ENCODE data around the gene ANKRD18A. TPM values are rescaled to one million over a fixed set of nuclear protein-coding genes. Genes with fewer than 3 reads are reported as not detected.

The ANKRD18A gene
- total RNA-seq, 1 experiment from 2014 or later = 14.4 TPM

- Histone ChIP-seq H2BK120ac (ENCODE audit: low read depth, low read length, poor library complexity, severe bottlenecking) (no peak overlapping the region), H3K23me2 (ENCODE audit: insufficient read length, low read depth, low read length, poor library complexity, severe bottlenecking) (peaks cover 15% of the 10 kb centered on the region), H2BK12ac (ENCODE audit: insufficient read length, low read depth, low read length) (no peak overlapping the region), H3K4me1 (ENCODE audit: insufficient read depth, low read length) (no peaks in the 10 kb centered on the region), H4K5ac (ENCODE audit: insufficient read length, low read depth, low read length) (no peak overlapping the region), H3T11ph (ENCODE audit: low read length) (no peak overlapping the region), H3K9me3 (ENCODE audit: control insufficient read depth, low read depth, low read length) (no peaks in the 10 kb centered on the region), H3K14ac (ENCODE audit: insufficient read depth, low read length) (no peak overlapping the region), H3K9ac (ENCODE audit: extremely low read depth, insufficient read length, low read length) (no peak overlapping the region), H3K23ac (ENCODE audit: insufficient read length, low read depth, low read length) (no peak overlapping the region), H3K27me3 (ENCODE audit: insufficient read depth, low read length) (peaks cover 8% of the 10 kb centered on the region; the same call in 1 of the 2 replicates), H4K20me1 (ENCODE audit: control insufficient read depth, insufficient read depth, insufficient read length) (no peaks in the 10 kb centered on the region), H3K79me2 (ENCODE audit: insufficient read depth, low read length) (no peaks in the 10 kb centered on the region), H4K8ac (replicated peaks; ENCODE audit: insufficient read length, low read depth, low read length) (no peak overlapping the region), H3K27ac (ENCODE audit: insufficient read length, low read depth, low read length) (no peak overlapping the region), H3K4me2 (ENCODE audit: insufficient read depth, insufficient read length, low read length) (no peak overlapping the region), H4K91ac (ENCODE audit: insufficient read length, low read depth, low read length) (no peak overlapping the region), H2AFZ (ENCODE audit: low read length) (no peak overlapping the region), H3K18ac (ENCODE audit: insufficient read length, low read depth, low read length) (no peak overlapping the region), H3K56ac (ENCODE audit: insufficient read length, low read depth, low read length) (no peak overlapping the region), H2BK5ac (ENCODE audit: insufficient read length, low read length) (no peak overlapping the region), H2BK20ac (ENCODE audit: low read depth, low read length, poor library complexity, severe bottlenecking) (no peak overlapping the region), H2BK15ac (ENCODE audit: low read depth, low read length) (no peak overlapping the region), H3K4ac (ENCODE audit: low read depth, low read length) (no peak overlapping the region), H2AK5ac (ENCODE audit: insufficient read length, low read length) (no peak overlapping the region), H3K79me1 (ENCODE audit: insufficient read depth, low read depth, low read length, poor library complexity, severe bottlenecking) (no peaks in the 10 kb centered on the region)
- no CpG with 5 or more reads among the region's 2 CpGs for WGBS (ENCODE audit: extremely low coverage, insufficient read length, low lambda C conversion rate)
- H3K27ac Mint-ChIP-seq = no peak overlapping the region
- H3K27me3 Mint-ChIP-seq (ENCODE audit: low read depth) = peaks cover 28% of the 10 kb centered on the region
- DNase-seq = no peak
- no peak for TF ChIP-seq CTCF (conservative IDR thresholded peaks at IDR 0.05)
- peaks cover 8 to 21% (median 9%) of the 10 kb centered on the region in 3 experiments for H3K36me3 Mint-ChIP-seq (ENCODE audit: insufficient read depth in 1 of 3, low read depth in 3 of 3)
- peaks cover 8% of the 10 kb centered on the region in 2 experiments; a peak in 3 of 4 replicates for H3K4me1 Mint-ChIP-seq
- no peak overlapping the region for H3K4me3 Mint-ChIP-seq
- peaks cover 10 to 13% of the 10 kb centered on the region in 2 experiments for H3K9me3 Mint-ChIP-seq
Measured at GRCh38 chr9:38626006-38626405, 5.6 kb upstream of the ANKRD18A start.

Data from H9 (cell line).